Measurements from ENCODE around the gene NPDC1. TPM values are rescaled to one million over a fixed set of nuclear protein-coding genes. Genes with fewer than 3 reads are reported as not detected.

Gene NPDC1
- total RNA-seq, 1 donor from 2014 or later, result 33.0 TPM

- DNase-seq (ENCODE audit: low read depth, low spot score), result no peak
Measured at GRCh38 chr9:137026828-137027227, 19.1 kb downstream of the NPDC1 start.

- DNase-seq (ENCODE audit: low read depth, low spot score), result no peak
Measured at GRCh38 chr9:137026384-137026783, 19.6 kb downstream of the NPDC1 start.

- no peak for DNase-seq (ENCODE audit: low read depth, low spot score)
Measured at GRCh38 chr9:137025517-137025966, 20.4 kb downstream of the NPDC1 start.

DNA sequence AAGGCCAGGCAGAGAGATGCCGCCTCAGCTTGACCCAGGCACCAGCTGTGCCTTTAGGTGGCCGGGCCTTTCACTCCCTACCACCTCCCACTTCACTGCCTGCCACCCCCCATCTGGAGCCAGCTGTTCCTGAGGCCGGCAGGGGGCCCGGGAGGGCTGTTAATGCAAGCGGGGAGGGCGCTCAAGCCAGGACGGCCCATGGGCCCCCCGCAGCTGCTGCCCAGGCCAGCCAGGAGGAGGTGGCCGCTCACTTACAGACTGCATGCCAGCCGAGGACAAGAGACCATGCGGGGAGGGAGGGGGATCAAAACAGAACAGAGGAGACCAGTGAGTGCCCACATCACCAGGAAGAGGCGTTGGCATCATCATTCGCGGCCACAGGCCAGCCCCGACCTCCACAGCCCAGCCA is 22.4 kb downstream of the NPDC1 start:
- no peak for DNase-seq (ENCODE audit: low read depth, low spot score)

DNA sequence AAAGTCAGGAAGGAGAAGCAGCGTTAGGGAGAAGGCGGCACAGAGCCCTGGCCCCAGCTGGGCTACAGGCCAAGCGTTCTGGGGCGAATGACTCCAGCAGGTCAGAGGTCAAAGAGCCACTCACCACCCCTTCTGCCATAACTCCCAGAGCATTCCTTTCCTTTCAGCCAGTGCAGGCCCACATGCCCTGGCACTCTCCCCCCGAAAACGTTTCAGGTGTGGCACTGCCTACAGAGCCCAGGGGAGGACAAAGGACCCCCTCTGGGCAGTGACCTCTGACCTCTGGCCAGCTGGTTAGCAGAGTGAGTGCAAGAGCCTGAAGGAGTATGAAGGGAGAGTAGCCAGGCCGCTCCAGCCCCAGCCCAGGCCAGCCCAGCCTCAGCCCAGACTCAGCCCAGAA is 22.8 kb downstream of the NPDC1 start:
- DNase-seq (ENCODE audit: low read depth, low spot score), result no peak

- no peak for DNase-seq (ENCODE audit: low read depth, low spot score)
Measured at GRCh38 chr9:137022662-137023008, 23.3 kb downstream of the NPDC1 start.

GRCh38 chr9:137021979-137022661 is 23.9 kb downstream of the NPDC1 start:
- DNase-seq (ENCODE audit: low read depth, low spot score), result no peak

DNA sequence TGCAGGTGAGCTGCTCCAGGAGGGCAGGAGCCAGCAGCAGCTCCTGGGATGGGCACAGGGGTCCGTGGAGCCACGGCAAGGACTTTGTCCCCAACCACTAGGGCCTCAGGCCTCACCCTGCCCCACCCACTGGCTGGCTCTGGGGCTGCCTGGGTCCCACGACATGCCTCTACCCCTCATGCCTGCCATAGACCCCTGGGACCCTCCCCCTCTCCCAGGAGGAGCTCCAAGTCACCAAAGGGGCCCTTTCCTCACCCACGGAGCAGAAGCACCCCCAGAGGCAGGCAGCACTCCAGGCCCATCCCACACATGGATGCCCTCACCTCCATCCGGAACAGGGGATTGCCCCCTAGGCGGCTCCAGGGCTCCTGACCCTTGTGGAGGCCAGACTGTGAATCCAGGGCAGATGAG is 24.4 kb downstream of the NPDC1 start:
- no peak for DNase-seq (ENCODE audit: low read depth, low spot score)

DNA sequence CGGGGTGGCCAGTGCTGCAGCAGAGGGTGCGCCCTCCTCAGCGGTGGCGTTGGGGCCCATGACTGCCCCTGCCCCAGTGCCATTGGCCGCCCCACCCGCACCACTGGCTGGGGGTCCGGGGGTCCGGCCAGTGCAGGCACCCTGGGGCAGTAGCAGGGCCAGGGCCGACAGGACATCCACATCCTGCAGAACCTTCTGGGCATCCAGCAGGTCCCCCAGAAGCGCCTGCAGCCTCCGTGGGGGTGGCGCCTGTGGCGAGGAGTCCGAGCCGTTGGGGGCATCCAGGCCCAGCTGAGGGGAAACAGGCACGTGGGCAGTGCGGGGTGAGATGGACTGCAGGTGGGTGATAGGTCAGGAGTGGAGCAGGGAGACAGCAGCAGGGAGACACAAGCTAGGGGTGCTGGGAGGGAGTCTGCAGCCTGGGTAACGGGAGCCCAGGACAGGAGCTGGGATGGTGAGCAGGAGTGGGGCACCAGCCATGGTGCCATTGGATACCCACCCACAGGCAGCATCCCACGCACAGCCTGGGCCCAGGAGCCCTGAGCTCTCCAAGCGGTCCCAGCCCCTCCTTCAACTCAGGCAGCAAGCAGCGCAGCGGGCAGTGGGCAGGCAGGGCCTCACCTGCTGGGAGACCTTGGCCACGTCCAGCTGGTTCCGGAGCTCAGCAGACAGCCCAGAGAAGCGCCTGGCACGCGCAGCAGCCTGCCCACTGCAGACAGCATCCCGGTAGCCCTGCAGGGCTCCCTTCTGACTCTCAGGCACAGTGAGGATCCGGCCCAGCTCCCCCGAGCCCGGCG is 25.0 kb downstream of the NPDC1 start:
- no peak for DNase-seq (ENCODE audit: low read depth, low spot score)

GRCh38 chr9:137019891-137020683 is 25.9 kb downstream of the NPDC1 start:
- DNase-seq (ENCODE audit: low read depth, low spot score), result no peak

DNA sequence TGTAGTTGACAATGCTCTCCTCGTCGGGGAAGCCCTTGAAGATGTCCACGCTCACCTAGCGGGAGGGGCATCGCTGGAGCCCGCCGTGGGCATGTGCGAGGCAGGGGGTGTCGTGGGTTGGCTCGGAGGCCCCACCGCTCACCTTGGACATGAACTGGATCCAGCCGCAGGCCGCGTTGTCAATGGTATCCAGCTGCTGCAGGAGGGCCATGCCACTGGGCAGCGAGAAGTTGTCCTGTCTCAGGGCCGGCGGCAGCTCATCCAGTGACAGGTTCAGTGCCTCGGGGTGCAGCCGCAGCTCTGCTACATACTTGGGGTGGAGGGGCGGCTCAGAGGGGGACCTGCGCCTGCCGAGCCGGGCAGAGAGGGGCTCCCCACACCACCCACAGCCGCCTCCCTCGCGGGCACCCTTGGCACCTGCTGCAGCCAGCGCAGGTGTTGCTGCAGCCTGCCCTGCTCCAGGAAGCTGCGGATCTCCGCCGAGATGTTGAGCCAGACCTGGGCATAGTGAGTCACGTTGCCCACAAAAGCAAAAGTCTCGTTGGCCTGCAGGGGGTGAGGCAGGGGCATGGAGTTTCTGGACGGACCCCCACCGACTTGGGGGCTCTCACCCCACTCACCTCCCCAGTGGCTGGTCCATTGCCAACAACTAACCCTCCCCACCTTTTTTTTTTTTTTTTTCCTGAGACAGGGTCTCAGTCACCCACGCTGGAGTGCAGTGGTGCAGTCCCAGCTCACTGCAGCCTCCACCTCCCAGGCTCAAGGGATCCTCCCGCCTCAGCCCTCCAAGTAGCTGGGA is 27.0 kb downstream of the NPDC1 start:
- no peak for DNase-seq (ENCODE audit: low read depth, low spot score)

- no peak for DNase-seq (ENCODE audit: low read depth, low spot score)
Measured at GRCh38 chr9:137017791-137018497, 28.0 kb downstream of the NPDC1 start.

- DNase-seq (ENCODE audit: low read depth, low spot score), result no peak
Measured at GRCh38 chr9:137017071-137017470, 28.9 kb downstream of the NPDC1 start.

- no peak for DNase-seq (ENCODE audit: low read depth, low spot score)
Measured at GRCh38 chr9:137016436-137016835, 29.5 kb downstream of the NPDC1 start.

DNA sequence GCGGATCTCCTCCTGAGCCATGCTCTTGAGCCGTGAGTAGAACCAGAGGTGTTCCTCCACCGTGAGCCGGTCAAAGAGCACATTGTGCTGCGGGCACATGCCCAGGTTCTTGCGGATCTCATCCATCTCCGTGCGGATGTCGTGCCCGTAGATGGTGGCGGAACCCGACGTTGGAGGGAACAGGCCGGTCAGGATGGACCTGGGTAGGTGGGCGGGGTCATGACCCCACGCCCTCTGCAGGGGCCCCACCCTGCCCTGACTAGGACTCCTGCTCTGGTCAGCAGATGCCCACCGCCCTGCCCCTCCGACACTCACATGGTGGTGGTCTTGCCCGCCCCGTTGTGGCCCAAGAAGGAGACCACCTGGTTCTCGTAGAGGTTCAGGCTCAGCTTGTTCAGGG is 30.0 kb downstream of the NPDC1 start:
- no peak for DNase-seq (ENCODE audit: low read depth, low spot score)

- DNase-seq (ENCODE audit: low read depth, low spot score), result no peak
Measured at GRCh38 chr9:137015540-137015930, 30.4 kb downstream of the NPDC1 start.

DNA sequence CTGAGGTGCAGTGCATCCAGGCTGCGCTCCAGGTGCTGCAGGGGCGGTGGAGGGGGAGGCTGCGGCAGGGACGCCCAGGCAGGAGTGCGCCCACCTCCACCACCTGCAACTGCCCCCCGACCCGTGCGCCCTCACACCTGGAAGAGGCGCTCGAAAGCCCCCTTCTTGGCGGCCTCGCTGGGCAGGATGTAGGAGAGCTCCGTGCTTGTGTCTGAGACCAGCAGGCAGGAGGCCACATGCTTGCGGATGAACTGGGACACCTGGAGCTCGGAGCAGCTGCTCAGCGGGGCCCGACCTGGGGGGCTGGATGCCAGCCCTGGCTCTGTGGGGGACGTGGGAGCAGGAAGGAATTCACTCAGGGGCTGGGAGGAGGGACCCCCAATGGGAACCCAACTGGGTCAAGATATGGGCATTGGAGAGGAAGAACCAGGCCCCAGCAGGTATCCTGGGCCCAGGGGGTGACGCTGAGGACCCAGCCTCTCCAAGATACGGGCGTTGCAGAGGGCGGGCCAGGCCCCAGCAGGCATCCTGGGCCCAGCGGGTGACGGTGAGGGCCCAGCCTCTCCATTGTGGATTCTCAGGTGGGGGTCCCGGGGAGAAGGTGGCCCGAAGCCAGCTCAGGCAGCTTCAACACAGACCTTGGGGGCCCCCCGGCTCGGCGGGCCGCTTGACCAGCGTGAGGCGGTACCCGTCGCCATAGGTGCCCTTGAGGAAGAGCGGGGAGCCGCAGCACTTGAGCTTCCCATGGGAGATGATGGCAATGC is 31.0 kb downstream of the NPDC1 start:
- DNase-seq (ENCODE audit: low read depth, low spot score), result no peak

- no peak for DNase-seq (ENCODE audit: low read depth, low spot score)
Measured at GRCh38 chr9:137014166-137014565, 31.8 kb downstream of the NPDC1 start.

GRCh38 chr9:137013571-137013940 is 32.4 kb downstream of the NPDC1 start:
- DNase-seq (ENCODE audit: low read depth, low spot score), result no peak
